GM19438 (cell line): Measurements from ENCODE around the gene PLA2G4A.
"Not testable (repeated sequence)": the region's sequence is repeated elsewhere in the genome, so short reads cannot be mapped to it uniquely, and the experiment has no call there.

Source experiments
- ATAC-seq: cut with Tn5 transposase; IDR thresholded peaks from one replicate; pipeline ENCODE4 v1.9.1; 2021; ENCODE audit warnings: low read depth; ENCODE audit not compliant: unreplicated experiment

PLA2G4A gene

GRCh38 chr1:186904361-186904760 lies 75.6 kb downstream of the PLA2G4A start:
- ATAC-seq, result no peak

GRCh38 chr1:186905561-186905960 lies 76.8 kb downstream of the PLA2G4A start:
- no peak for ATAC-seq

- no peak for ATAC-seq
These were observed 86.8 kb downstream of the PLA2G4A start for GRCh38 chr1:186915555-186915954.

GRCh38 chr1:186917106-186917786 lies 88.5 kb downstream of the PLA2G4A start:
- ATAC-seq, result not testable (repeated sequence)

- not testable (repeated sequence) for ATAC-seq
These were observed 92.6 kb downstream of the PLA2G4A start for GRCh38 chr1:186921386-186921785.

- ATAC-seq, result not testable (repeated sequence)
These were observed 94.1 kb downstream of the PLA2G4A start for GRCh38 chr1:186922814-186923213.

- no peak for ATAC-seq
These were observed 94.7 kb downstream of the PLA2G4A start for GRCh38 chr1:186923486-186923885.

GRCh38 chr1:186925881-186926669 lies 97.3 kb downstream of the PLA2G4A start:
- no peak for ATAC-seq

- no peak for ATAC-seq
These were observed 99.1 kb downstream of the PLA2G4A start for GRCh38 chr1:186927884-186928283.

- ATAC-seq, result no peak
These were observed 101.5 kb downstream of the PLA2G4A start for GRCh38 chr1:186930238-186930637.

- no peak for ATAC-seq
These were observed 108.4 kb downstream of the PLA2G4A start for GRCh38 chr1:186937016-186937670.

- no peak for ATAC-seq
These were observed 115.3 kb downstream of the PLA2G4A start for GRCh38 chr1:186943891-186944686.

- ATAC-seq, result no peak
These were observed 116.4 kb downstream of the PLA2G4A start for GRCh38 chr1:186945146-186945545.

- no peak for ATAC-seq
These were observed 119.8 kb downstream of the PLA2G4A start for GRCh38 chr1:186948535-186948934.

GRCh38 chr1:186949173-186949572 lies 120.4 kb downstream of the PLA2G4A start:
- no peak for ATAC-seq

- ATAC-seq, result no peak
These were observed 121.8 kb downstream of the PLA2G4A start for GRCh38 chr1:186950547-186950946.

GRCh38 chr1:186953876-186954275 lies 125.1 kb downstream of the PLA2G4A start:
- ATAC-seq, result no peak

- ATAC-seq, result no peak
These were observed 128.6 kb downstream of the PLA2G4A start for GRCh38 chr1:186957314-186957713.

GRCh38 chr1:186958520-186958919 lies 129.8 kb downstream of the PLA2G4A start:
- ATAC-seq, result no peak

- no peak for ATAC-seq
These were observed 132.1 kb downstream of the PLA2G4A start for GRCh38 chr1:186960861-186961260.

- ATAC-seq, result no peak
These were observed 137.1 kb downstream of the PLA2G4A start for GRCh38 chr1:186965847-186966246.
